Natural killer cell (primary cell): Measurements from ENCODE around the gene WNT5A. TPM values are rescaled to one million over a fixed set of nuclear protein-coding genes. Genes with fewer than 3 reads are reported as not detected.

Source experiments
- ATAC-seq, 3 donors: fragments of 150-1000 bp in 2 of 3; fragments of 200-7000 bp in 1 of 3; cut with Tn5 transposase; 1 replicate in 1 of 3; 2 replicates in 2 of 3; pipeline ENCODE4 v1.10.0; 2021; ENCODE audit warnings: mild to moderate bottlenecking in 2 of 3, moderate library complexity in 2 of 3
- DNase-seq, 2 donors: peaks; one replicate each; pipeline versions ENCODE4 v3.0.0 to v3.0.0-alpha.2; 2013 to 2021; ENCODE audit warnings: mixed read lengths in 1 of 2
- H3K27ac ChIP-seq: one replicate; pipeline ENCODE4 v1.5.1; 2013; ENCODE audit warnings: mild to moderate bottlenecking, low read length
- H3K27me3 ChIP-seq: one replicate; pipeline ENCODE4 v1.6.1; 2013; ENCODE audit warnings: low read length; ENCODE audit not compliant: control insufficient read depth, insufficient read depth
- H3K36me3 ChIP-seq: one replicate; pipeline ENCODE4 v1.6.1; 2013; ENCODE audit warnings: low read length; ENCODE audit not compliant: control insufficient read depth, insufficient read depth
- H3K4me1 ChIP-seq: one replicate; pipeline ENCODE4 v1.6.1; 2013; ENCODE audit warnings: low read length; ENCODE audit not compliant: control insufficient read depth, insufficient read depth
- H3K4me3 ChIP-seq: one replicate; pipeline ENCODE4 v1.5.1; 2013; ENCODE audit warnings: low read length
- H3K9me3 ChIP-seq: one replicate; pipeline ENCODE4 v1.6.1; 2013; ENCODE audit warnings: low read length; ENCODE audit not compliant: control insufficient read depth, insufficient read depth
- H3K27ac Mint-ChIP-seq, 2 donors: one replicate each; pipeline ENCODE4 v1.8.0; 2022; ENCODE audit warnings: mild to moderate bottlenecking in 2 of 2, mixed read lengths in 2 of 2, moderate library complexity in 1 of 2
- H3K27me3 Mint-ChIP-seq, 2 donors: one replicate each; pipeline ENCODE4 v1.8.0; 2022; ENCODE audit warnings: low read depth in 2 of 2, mixed read lengths in 2 of 2
- H3K36me3 Mint-ChIP-seq: one replicate; pipeline ENCODE4 v1.8.0; 2022; ENCODE audit warnings: mixed read lengths
- H3K4me1 Mint-ChIP-seq, 2 donors: one replicate each; pipeline ENCODE4 v1.8.0; 2022; ENCODE audit warnings: mixed read lengths in 2 of 2
- H3K4me3 Mint-ChIP-seq: one replicate; pipeline ENCODE4 v1.8.0; 2022; ENCODE audit warnings: mild to moderate bottlenecking, moderate library complexity, mixed read lengths
- H3K9me3 Mint-ChIP-seq, 2 donors: one replicate each; pipeline ENCODE4 v1.8.0; 2022; ENCODE audit warnings: mixed read lengths in 2 of 2
- CTCF ChIP-seq: fragments of 200-600 bp; IDR thresholded peaks from one replicate; pipeline ENCODE4 v1.8.0; 2022; ENCODE audit warnings: antibody characterized with exemption
- WGBS: methylation state at CpG from one replicate; pipeline ENCODE4 v1.1.7; 2013; ENCODE audit warnings: missing lambda C conversion rate; ENCODE audit not compliant: insufficient coverage; 5-methylcytosine and 5-hydroxymethylcytosine counted together
- intact Hi-C: fragments of 100-400 bp; cut with micrococcal nuclease; formaldehyde crosslinking; loops from one replicate; pipeline ENCODE4 v1.14.2; 2022
- total RNA-seq, 4 donors: library from RNA; stranded (reverse); fragments of 120-200 nt in 1 of 4; gene quantifications; one replicate each; pipeline versions ENCODE4 v1.2.3 to v1.2.4, GENCODE V29; 2013 to 2022

Gene WNT5A
- total RNA-seq, 3 donors from 2014 or later (not counting 1 experiment from before 2014, with no cell fraction given), result not detected

GRCh38 chr3:55469957-55470526, 17.1 kb downstream of the WNT5A start:
- intact Hi-C loops, result no loop called here
- Histone ChIP-seq H3K27me3 (no peaks in the 10 kb centered on the region), H3K36me3 (no peaks in the 10 kb centered on the region), H3K9me3 (no peaks in the 10 kb centered on the region), H3K4me3 (no peak overlapping the region), H3K27ac (no peak overlapping the region), H3K4me1 (no peaks in the 10 kb centered on the region)
- Mint-ChIP-seq H3K4me1 (no peaks in the 10 kb centered on the region), H3K4me3 (no peak overlapping the region), H3K9me3 (no peaks in the 10 kb centered on the region), H3K27me3 (peaks cover 0 to 7% of the 10 kb centered on the region in 2 donors), H3K36me3 (no peaks in the 10 kb centered on the region), H3K27ac (no peak overlapping the region)
- DNase-seq (no peak), ATAC-seq (no peak)
- TF ChIP-seq CTCF, result no peak
- 95% methylated on average over 32 of the region's 32 CpGs for WGBS

GRCh38 chr3:55468251-55468650, 18.9 kb downstream of the WNT5A start:
- no peak overlapping the region for H3K4me3 Mint-ChIP-seq

GRCh38 chr3:55467099-55467498, 20.0 kb downstream of the WNT5A start:
- TF ChIP-seq CTCF, result no peak
- DNase-seq, result no peak
- no peaks in the 10 kb centered on the region for H3K36me3 Mint-ChIP-seq
- H3K4me3 ChIP-seq, result no peak overlapping the region
- ATAC-seq, result no peak
- H3K27me3 ChIP-seq, result no peaks in the 10 kb centered on the region
- no peaks in the 10 kb centered on the region for H3K27me3 Mint-ChIP-seq
- H3K4me1 Mint-ChIP-seq, result no peaks in the 10 kb centered on the region
- 82% methylated on average over 2 of the region's 2 CpGs for WGBS
- H3K27ac Mint-ChIP-seq, result no peak overlapping the region
- intact Hi-C loops, result no loop called here
- no peak overlapping the region for H3K4me3 Mint-ChIP-seq
- no peaks in the 10 kb centered on the region for H3K9me3 ChIP-seq
- H3K4me1 ChIP-seq, result no peaks in the 10 kb centered on the region
- peaks cover 0 to 2% of the 10 kb centered on the region in 2 donors for H3K9me3 Mint-ChIP-seq
- H3K27ac ChIP-seq, result no peak overlapping the region
- H3K36me3 ChIP-seq, result no peaks in the 10 kb centered on the region

More at GRCh38 chr3:55468251-55468650, 18.9 kb downstream of the WNT5A start:
- Histone ChIP-seq H3K4me1 (no peaks in the 10 kb centered on the region), H3K4me3 (no peak overlapping the region), H3K9me3 (no peaks in the 10 kb centered on the region), H3K27ac (no peak overlapping the region), H3K36me3 (no peaks in the 10 kb centered on the region), H3K27me3 (no peaks in the 10 kb centered on the region)
- DNase-seq (no peak), ATAC-seq (no peak)
- intact Hi-C loops, result no loop called here
- no peaks in the 10 kb centered on the region for H3K4me1 Mint-ChIP-seq
- no peaks in the 10 kb centered on the region for H3K9me3 Mint-ChIP-seq
- no peaks in the 10 kb centered on the region for H3K27me3 Mint-ChIP-seq
- no peaks in the 10 kb centered on the region for H3K36me3 Mint-ChIP-seq
- no peak overlapping the region for H3K27ac Mint-ChIP-seq
- WGBS, result 84% methylated on average over 5 of the region's 5 CpGs
- TF ChIP-seq CTCF, result no peak

- intact Hi-C loops, result no loop called here
- H3K4me1 ChIP-seq, result no peaks in the 10 kb centered on the region
- peaks cover 0 to 2% of the 10 kb centered on the region in 2 donors for H3K9me3 Mint-ChIP-seq
- H3K27me3 Mint-ChIP-seq, result no peaks in the 10 kb centered on the region
- no peak overlapping the region for H3K4me3 Mint-ChIP-seq
- 92% methylated on average over 3 of the region's 3 CpGs for WGBS
- DNase-seq, result no peak
- no peak overlapping the region for H3K27ac ChIP-seq
- H3K36me3 ChIP-seq, result no peaks in the 10 kb centered on the region
- H3K4me1 Mint-ChIP-seq, result no peaks in the 10 kb centered on the region
- H3K4me3 ChIP-seq, result no peak overlapping the region
- no peak overlapping the region for H3K27ac Mint-ChIP-seq
- no peaks in the 10 kb centered on the region for H3K36me3 Mint-ChIP-seq
- no peaks in the 10 kb centered on the region for H3K9me3 ChIP-seq
- TF ChIP-seq CTCF, result no peak
- H3K27me3 ChIP-seq, result no peaks in the 10 kb centered on the region
- no peak for ATAC-seq
These were observed 20.6 kb downstream of the WNT5A start for GRCh38 chr3:55466526-55466925.
